Hepatocyte (in vitro differentiated cells): ENCODE measurements around the gene SGMS1. TPM values are rescaled to one million over a fixed set of nuclear protein-coding genes. Genes with fewer than 3 reads are reported as not detected.
A peak's percentile ranks its signal among the peaks of the same experiment; 100 is the strongest.

ENCODE experiments used
- DNase-seq: peaks from one replicate; pipeline ENCODE4 v3.0.0-alpha.2; 2016; ENCODE audit warnings: low spot score
- H2AFZ ChIP-seq: fragments of 200-600 bp; sonication (generic); 2 replicates; pipeline ENCODE4 v1.6.0; 2016; ENCODE audit warnings: antibody characterized with exemption, mild to moderate bottlenecking
- H3K27ac ChIP-seq: fragments of 200-600 bp; sonication (generic); 2 replicates; pipeline ENCODE4 v1.5.1; 2016; ENCODE audit warnings: mild to moderate bottlenecking
- H3K27me3 ChIP-seq: fragments of 200-600 bp; sonication (generic); 2 replicates; pipeline ENCODE4 v1.6.1; 2016
- H3K36me3 ChIP-seq: fragments of 200-600 bp; sonication (generic); replicated peaks from 2 replicates; pipeline ENCODE4 v1.5.1; 2016; ENCODE audit warnings: low read depth; ENCODE audit not compliant: insufficient read depth
- H3K4me1 ChIP-seq: fragments of 200-600 bp; sonication (generic); 2 replicates; pipeline ENCODE4 v1.5.1; 2016; ENCODE audit warnings: mild to moderate bottlenecking, moderate library complexity; ENCODE audit not compliant: insufficient read depth
- H3K4me2 ChIP-seq: fragments of 200-600 bp; sonication (generic); 2 replicates; pipeline ENCODE4 v1.6.0; 2016
- H3K4me3 ChIP-seq: fragments of 200-600 bp; sonication (generic); 2 replicates; pipeline ENCODE4 v1.5.1; 2016; ENCODE audit warnings: mild to moderate bottlenecking
- H3K79me2 ChIP-seq: fragments of 200-600 bp; sonication (generic); 2 replicates; pipeline ENCODE4 v1.6.0; 2017; ENCODE audit warnings: mild to moderate bottlenecking
- H3K9me2 ChIP-seq: fragments of 200-600 bp; sonication (generic); replicated peaks from 2 replicates; pipeline ENCODE4 v1.6.0; 2017; ENCODE audit warnings: mild to moderate bottlenecking; ENCODE audit not compliant: insufficient read depth
- H3K9me3 ChIP-seq: fragments of 200-600 bp; sonication (generic); 2 replicates; pipeline ENCODE4 v1.5.1; 2016; ENCODE audit warnings: low read depth, mild to moderate bottlenecking
- H4K20me1 ChIP-seq: fragments of 200-600 bp; sonication (generic); 2 replicates; pipeline ENCODE4 v1.6.0; 2016; ENCODE audit warnings: mild to moderate bottlenecking; ENCODE audit not compliant: insufficient read depth, poor library complexity, severe bottlenecking
- EZH2 ChIP-seq: fragments of 200-600 bp; sonication (generic); IDR thresholded peaks from 2 replicates; pipeline ENCODE4 v1.6.1; 2016; ENCODE audit warnings: antibody characterized with exemption, mild to moderate bottlenecking, borderline replicate concordance
- EZH2phosphoT487 ChIP-seq: fragments of 200-600 bp; sonication (generic); IDR thresholded peaks from one replicate; pipeline ENCODE4 v1.6.1; 2018; ENCODE audit warnings: antibody characterized with exemption, mild to moderate bottlenecking, low read depth, moderate library complexity; ENCODE audit not compliant: unreplicated experiment, severe bottlenecking
- WGBS: methylation state at CpG from one replicate; pipeline ENCODE4 v1.1.6; 2016; ENCODE audit warnings: low lambda C conversion rate; ENCODE audit errors: missing lambda C conversion rate; 5-methylcytosine and 5-hydroxymethylcytosine counted together
- polyA plus RNA-seq: library from polyadenylated mRNA; unstranded; fragments of >200 nt; fragmentation: Nextera tagmentation; extraction: Ambion mirVana; gene quantifications from 2 replicates; pipeline ENCODE4 v1.2.1, GENCODE V29; 2016
- total RNA-seq: library from RNA; depleted of rRNA; stranded (reverse); fragments of >200 nt; gene quantifications from 2 replicates; pipeline ENCODE4 v1.2.3, GENCODE V29; 2014
- TF ChIP-seq, protein P1 (sequence below): fragments of 200-600 bp; sonication (generic); IDR thresholded peaks from 2 replicates; pipeline ENCODE4 v1.5.1; 2016; ENCODE audit warnings: antibody characterized with exemption, mild to moderate bottlenecking; ENCODE audit not compliant: poor library complexity

The SGMS1 gene
- total and polyA plus RNA-seq, 2 experiments from 2014 or later = 28.1 to 87.8 TPM

DNA sequence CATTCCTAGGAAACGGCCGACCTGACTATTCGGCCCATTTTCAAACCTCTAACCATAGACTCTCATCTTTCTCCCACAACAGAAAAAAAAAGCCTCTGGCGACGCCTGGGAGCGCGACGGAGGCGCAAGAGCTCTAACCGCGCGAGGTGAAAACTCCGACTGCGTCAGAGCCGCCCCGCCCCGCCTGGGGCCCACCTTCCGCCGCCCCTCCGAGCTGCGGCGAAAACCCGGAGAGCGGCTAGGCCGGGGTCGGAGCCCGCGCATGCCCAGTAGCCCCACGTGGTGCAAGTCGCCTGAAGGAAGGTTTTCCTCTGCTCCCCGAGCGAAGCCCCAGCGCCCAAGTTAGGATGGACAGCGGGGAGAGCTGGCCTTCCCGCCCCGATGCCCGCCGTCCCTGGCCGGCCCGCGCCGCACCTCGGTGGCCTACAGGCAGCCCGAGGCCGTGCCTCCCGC lies 683 bp upstream of the SGMS1 start:
- Histone ChIP-seq H2AFZ (peak overlapping the region; percentile 97), H3K27me3 (no peaks in the 10 kb centered on the region), H4K20me1 (peaks cover 8% of the 10 kb centered on the region), H3K79me2 (peaks cover 23% of the 10 kb centered on the region), H3K4me3 (peak overlapping the region; percentile 76), H3K36me3 (no peaks in the 10 kb centered on the region), H3K9me2 (no peaks in the 10 kb centered on the region), H3K9me3 (no peaks in the 10 kb centered on the region), H3K4me2 (peak overlapping the region; percentile 82), H3K27ac (peak overlapping the region; percentile 99), H3K4me1 (peaks cover 14% of the 10 kb centered on the region)
- peak; percentile 99 for DNase-seq
- 1% methylated on average over 36 of the region's 46 CpGs for WGBS
- TF ChIP-seq EZH2phosphoT487 (no peak), EZH2 (no peak)
- TF ChIP-seq, protein P1, sequence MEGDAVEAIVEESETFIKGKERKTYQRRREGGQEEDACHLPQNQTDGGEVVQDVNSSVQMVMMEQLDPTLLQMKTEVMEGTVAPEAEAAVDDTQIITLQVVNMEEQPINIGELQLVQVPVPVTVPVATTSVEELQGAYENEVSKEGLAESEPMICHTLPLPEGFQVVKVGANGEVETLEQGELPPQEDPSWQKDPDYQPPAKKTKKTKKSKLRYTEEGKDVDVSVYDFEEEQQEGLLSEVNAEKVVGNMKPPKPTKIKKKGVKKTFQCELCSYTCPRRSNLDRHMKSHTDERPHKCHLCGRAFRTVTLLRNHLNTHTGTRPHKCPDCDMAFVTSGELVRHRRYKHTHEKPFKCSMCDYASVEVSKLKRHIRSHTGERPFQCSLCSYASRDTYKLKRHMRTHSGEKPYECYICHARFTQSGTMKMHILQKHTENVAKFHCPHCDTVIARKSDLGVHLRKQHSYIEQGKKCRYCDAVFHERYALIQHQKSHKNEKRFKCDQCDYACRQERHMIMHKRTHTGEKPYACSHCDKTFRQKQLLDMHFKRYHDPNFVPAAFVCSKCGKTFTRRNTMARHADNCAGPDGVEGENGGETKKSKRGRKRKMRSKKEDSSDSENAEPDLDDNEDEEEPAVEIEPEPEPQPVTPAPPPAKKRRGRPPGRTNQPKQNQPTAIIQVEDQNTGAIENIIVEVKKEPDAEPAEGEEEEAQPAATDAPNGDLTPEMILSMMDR = no peak

DNA sequence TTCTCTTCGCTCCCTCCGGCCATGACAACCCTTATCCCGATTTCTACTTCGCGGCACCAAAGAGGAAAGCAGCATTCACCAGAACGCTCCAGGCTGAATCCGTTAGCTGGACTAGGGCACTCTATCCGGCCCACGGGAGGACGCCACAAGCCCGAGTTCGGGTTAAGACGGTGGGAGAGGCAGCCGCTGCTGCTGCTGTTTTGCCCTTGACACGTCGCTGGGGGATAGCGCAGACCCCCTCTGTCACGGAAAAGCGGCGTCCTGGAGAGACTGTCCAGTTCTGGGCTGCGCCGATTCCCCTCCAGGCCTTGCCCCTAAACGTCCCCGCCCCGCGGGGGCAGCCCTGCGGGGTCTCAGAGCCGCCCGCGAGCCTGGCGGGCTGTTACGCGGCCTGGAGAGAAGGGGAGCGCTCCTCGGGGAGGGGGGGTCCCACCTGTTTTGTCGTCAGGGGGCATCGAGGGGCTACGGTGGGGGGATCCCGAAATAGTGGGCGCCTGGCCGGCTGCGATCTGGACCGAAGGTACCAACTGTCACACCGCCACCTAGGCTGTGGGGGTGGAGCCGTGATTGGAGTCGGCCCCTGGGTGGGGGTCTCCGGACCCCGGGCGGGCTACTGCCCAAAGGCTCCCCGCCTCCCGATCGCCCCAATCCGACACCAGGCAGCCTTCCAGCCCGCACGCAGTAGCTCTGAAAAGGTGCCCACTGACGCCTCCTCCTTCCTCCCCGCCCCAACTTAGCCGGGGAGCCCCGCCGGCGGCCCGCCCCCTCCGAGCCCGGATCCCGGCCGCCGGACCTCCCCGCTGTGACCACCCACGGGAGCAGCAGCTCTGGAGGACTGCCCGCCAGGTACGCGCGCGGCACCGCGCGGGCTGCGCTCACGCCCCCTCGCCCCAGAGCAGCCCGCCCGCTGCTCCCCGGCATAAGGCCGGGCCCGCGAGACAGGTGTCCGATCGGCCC lies 772 bp downstream of the SGMS1 start:
- peak overlapping the region; percentile 99 for H3K27ac ChIP-seq
- peak overlapping the region; percentile 82 for H3K4me2 ChIP-seq
- H2AFZ ChIP-seq = peak overlapping the region; percentile 74
- H3K36me3 ChIP-seq = no peaks in the 10 kb centered on the region
- H3K4me3 ChIP-seq = peak overlapping the region; percentile 52
- peaks cover 8% of the 10 kb centered on the region for H4K20me1 ChIP-seq
- H3K4me1 ChIP-seq = peaks cover 14% of the 10 kb centered on the region
- peak; percentile 59 for DNase-seq
- H3K79me2 ChIP-seq = peaks cover 38% of the 10 kb centered on the region
- no peaks in the 10 kb centered on the region for H3K9me2 ChIP-seq
- no peaks in the 10 kb centered on the region for H3K27me3 ChIP-seq
- H3K9me3 ChIP-seq = no peaks in the 10 kb centered on the region
- WGBS = under 1% methylated on average over 59 of the region's 88 CpGs
- no peak for TF ChIP-seq EZH2phosphoT487
- no peak for TF ChIP-seq EZH2
- TF ChIP-seq, protein P1 = no peak

DNA sequence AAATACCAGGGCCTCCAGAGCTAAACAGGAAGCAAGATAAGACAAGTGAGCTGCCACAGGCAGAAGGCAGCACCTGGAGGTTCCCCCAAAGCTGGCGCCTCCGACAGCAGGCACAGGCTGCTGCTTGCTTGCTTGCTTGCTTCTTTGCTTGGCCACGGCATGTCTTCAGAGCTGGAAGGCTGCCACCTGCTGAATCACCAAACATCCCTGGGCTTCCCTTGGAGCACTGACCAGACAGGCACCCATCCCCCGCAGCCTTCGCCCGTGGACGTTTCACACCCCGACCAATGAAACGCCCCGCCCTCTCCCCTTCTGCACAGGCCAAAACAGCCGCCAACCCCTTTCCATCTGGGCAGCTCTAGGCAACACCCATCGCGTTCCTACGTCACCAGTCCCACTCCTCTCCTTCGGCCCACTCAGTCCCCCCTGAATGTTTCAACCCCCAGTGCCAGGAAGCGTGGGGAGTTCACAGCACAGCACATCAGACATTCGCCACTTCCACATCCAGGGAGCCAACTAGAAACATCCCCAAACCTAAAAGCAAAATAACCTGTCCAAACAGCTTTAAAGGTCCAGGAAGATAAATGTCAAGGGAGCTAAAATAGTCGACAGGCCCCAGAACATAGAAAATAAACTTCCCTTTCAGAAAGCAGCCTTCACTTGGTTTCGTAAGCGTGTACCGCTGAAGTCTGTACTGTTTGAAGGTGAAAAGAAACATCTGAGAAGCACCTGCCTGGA lies 1.6 kb downstream of the SGMS1 start:
- no peaks in the 10 kb centered on the region for H3K9me2 ChIP-seq
- peak overlapping the region; percentile 82 for H3K4me2 ChIP-seq
- H3K36me3 ChIP-seq = no peaks in the 10 kb centered on the region
- 1% methylated on average over 21 of the region's 21 CpGs for WGBS
- peak overlapping the region; percentile 74 for H2AFZ ChIP-seq
- H3K27me3 ChIP-seq = no peaks in the 10 kb centered on the region
- DNase-seq = peak; percentile 93
- peaks cover 46% of the 10 kb centered on the region for H3K79me2 ChIP-seq
- H4K20me1 ChIP-seq = peaks cover 8% of the 10 kb centered on the region
- no peak for TF ChIP-seq EZH2
- TF ChIP-seq, protein P1 = peak; percentile 40
- peaks cover 14% of the 10 kb centered on the region for H3K4me1 ChIP-seq
- peak overlapping the region; percentile 52 for H3K4me3 ChIP-seq
- H3K9me3 ChIP-seq = no peaks in the 10 kb centered on the region
- peak overlapping the region; percentile 99 for H3K27ac ChIP-seq
